ENCODE data around the gene KRT73.
A peak's percentile ranks its signal among the peaks of the same experiment; 100 is the strongest.
"Not testable (repeated sequence)": the region's sequence is repeated elsewhere in the genome, so short reads cannot be mapped to it uniquely, and the experiment has no call there.

The KRT73 gene

GRCh38 chr12:52600071-52600470, 18.3 kb downstream of the KRT73 start:
- no peak for DNase-seq (ENCODE audit: low spot score)

DNA sequence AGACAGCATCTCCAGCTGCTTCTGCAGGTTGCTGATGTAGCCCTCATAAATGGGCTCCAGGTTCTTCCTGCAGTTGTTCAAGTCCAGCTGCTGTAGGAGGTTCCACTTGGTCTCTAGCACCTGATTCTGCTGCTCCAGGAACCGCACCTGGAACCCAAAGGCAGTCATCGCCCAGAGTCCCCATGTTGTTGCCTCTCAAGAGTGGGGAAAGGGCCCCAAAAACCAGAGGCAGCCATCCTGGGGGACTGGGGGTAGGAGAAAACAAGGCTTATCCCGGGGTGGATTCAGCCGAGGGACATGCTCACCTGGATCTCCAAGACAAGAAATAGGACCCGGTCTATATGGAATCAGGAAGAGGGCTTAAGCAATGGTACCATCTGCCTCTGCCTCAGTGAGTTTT, 19.4 kb downstream of the KRT73 start:
- no peak for DNase-seq (ENCODE audit: low spot score)

DNA sequence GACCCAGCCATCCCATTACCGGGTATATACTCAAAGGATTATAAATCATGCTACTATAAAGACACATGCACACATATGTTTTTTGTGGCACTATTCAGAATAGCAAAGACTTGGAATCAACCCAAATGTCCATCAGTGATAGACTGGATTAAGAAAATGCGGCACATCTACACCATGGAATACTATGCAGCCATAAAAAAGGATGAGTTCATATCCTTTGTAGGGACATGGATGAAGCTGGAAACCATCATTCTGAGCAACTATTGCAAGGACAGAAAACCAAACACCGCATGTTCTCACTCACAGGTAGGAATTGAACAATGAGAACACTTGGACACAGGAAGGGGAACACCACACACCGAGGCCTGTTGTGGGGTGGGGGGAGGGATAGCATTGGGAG, 24.1 kb downstream of the KRT73 start:
- DNase-seq (ENCODE audit: low spot score) = not testable (repeated sequence)

- DNase-seq (ENCODE audit: low spot score) = no peak
These were observed 26.8 kb downstream of the KRT73 start for GRCh38 chr12:52591521-52591920.

DNA sequence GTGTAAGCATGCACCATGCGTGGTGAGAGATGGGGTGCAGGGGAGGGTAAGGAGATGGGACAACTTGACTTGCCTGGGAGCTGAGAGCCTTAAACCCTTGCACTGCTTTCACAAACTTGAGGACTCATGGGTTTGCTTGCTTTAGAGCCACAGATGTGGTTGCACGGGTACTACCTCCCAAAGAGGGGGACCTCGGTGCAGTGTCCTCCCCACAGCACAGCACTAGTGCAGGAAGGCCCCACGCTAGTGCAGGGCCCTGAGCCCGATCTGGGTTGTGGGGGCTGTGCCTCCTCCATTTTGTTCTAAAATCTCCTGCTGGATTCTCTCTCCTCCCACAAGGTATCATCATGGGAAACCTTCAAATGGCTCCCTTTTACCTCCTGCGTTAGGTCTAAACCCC, 28.3 kb downstream of the KRT73 start:
- DNase-seq (ENCODE audit: low spot score) = no peak

GRCh38 chr12:52587563-52587962, 30.8 kb downstream of the KRT73 start:
- DNase-seq (ENCODE audit: low spot score) = no peak

DNA sequence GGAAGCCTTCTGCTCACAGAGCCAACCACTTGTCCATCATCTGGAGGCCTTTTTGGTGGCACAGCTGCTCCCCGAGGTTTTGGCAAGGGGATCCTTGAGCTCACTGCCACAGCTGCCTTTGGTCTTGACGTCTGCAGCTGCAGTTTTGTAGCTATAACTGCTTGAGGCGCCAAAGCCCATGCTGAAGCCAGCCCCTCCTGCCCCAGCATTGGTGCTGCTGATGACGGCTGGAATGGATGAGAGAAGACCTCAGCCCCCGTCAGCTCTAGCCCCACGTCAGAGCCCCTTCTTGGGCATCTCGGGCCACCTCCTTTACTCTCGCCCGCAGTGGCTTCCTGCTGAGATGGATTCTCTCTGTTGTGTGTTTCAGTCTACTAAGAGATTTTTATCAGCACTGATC, 32.4 kb downstream of the KRT73 start:
- DNase-seq (ENCODE audit: low spot score) = no peak

DNA sequence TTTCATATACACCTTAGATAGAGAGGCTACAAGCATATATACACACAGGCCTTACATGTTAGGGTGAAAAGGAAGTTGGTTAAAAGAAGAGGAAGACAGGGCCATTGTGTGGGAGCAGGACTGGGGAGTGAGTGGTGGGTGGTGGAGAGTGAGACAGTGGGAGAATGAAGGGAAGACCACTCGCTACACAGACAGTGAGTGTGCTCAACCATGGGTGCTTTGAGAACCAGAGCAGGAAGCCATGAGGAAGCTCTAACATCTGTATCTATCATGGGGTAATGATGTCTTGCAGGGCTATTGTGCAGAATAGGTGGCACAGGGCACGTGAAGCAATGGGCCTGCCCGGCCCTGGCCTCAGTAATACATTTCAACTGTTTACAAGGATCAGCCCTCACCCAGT, 33.3 kb downstream of the KRT73 start:
- DNase-seq (ENCODE audit: low spot score) = no peak

GRCh38 chr12:52584156-52584682, 34.1 kb downstream of the KRT73 start:
- no peak for DNase-seq (ENCODE audit: low spot score)

GRCh38 chr12:52582971-52583456, 35.3 kb downstream of the KRT73 start:
- DNase-seq (ENCODE audit: low spot score) = peak; percentile 88

- DNase-seq (ENCODE audit: low spot score) = no peak
These were observed 35.9 kb downstream of the KRT73 start for GRCh38 chr12:52582486-52582885.

DNA sequence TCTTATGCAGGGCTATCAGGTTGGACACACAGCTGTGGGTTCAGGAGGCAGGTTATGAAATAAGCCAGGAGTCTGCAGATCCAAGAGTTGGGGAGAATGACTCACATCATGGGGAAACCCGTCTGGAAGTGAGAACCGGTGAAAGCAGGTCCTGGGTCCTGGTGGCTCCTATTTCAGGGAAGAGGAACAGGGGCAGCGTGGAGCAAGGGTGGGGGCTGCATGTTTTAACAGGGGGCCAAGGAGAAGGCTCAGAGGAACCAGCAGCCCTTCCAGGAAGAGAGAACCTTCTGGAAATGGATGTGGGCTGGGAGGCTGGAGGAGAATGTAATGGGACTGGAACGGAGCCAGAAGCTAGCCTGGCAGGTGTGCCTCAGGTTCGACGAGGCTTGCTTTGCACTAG, 36.9 kb downstream of the KRT73 start:
- peak; percentile 57 for DNase-seq (ENCODE audit: low spot score)

GRCh38 chr12:52581066-52581465, 37.3 kb downstream of the KRT73 start:
- DNase-seq (ENCODE audit: low spot score) = no peak

GRCh38 chr12:52580496-52580895, 37.9 kb downstream of the KRT73 start:
- no peak for DNase-seq (ENCODE audit: low spot score)

DNA sequence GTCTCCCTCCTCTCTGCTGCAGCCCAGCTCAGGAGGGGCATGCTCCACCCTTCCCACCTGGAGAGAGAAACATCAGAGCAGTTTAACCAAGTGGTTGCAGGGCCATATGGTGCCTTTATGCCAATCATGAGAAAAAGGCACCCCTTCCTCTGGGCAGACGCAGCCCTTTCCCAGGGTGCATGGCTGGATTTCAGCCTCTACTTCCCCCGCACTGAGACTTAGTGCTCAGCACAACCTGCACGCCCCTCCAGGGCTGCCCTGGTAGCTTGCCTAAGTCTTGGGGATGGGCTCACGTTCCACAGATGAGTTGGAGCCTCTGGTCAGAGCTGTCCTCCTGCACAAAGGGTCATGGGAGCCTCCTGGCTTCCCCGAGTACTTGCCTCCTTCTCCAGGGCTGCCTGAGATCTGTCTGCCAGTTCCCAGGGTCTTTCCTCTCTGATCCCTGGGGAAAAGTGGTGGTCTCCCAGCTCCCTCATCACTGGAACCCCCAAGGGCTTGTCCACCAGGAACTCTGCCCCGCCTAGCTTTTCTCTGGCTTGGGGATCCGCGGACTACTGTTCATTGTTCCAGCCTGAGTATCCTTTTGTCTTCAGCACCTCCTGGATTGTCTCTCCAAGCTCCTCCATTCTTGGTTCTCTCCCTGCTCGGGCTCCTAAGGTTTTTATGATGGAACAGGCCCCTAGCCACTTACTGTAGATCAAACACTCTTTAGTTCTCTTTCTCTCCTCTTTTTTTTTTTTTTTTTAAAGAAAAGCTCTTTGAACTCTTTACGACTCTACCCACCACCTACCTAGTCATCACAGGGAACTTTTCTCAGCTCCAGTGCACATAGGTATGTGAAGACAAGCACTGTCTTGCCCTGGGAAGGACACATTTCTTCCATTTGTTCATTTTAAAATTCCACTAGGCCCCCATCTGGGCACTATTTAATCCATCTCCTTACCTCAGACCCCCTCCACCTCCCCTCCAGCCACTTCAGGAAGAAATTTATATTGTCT, 38.6 kb downstream of the KRT73 start:
- DNase-seq (ENCODE audit: low spot score) = no peak

GRCh38 chr12:52578469-52578868, 39.9 kb downstream of the KRT73 start:
- no peak for DNase-seq (ENCODE audit: low spot score)

GRCh38 chr12:52577316-52577715, 41.0 kb downstream of the KRT73 start:
- no peak for DNase-seq (ENCODE audit: low spot score)

- no peak for DNase-seq (ENCODE audit: low spot score)
These were observed 42.4 kb downstream of the KRT73 start for GRCh38 chr12:52575948-52576347.

DNA sequence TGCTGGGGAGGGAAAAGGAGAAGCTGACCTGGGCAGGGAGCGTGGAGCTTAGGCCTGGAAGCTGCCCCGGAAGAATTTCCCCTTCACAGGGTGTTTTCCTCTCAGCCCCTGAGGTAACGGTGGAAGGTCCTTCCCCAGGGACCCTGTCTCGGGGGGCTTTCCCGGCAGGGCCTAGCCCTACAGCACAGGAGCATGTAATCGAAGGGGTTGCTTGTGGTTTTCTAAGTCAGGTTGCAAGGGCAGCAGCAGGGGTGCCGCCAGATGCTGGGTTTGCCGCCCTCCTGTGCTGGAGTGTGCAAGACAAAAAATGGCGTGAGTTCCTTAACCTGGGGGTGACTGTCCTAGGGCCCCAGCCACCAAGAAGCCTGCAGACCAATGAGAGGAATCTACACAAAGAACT, 43.1 kb downstream of the KRT73 start:
- no peak for DNase-seq (ENCODE audit: low spot score)

GRCh38 chr12:52573743-52574142, 44.6 kb downstream of the KRT73 start, which contains the start of gene KRT74:
Gene KRT74, minus strand, starts transcription at chr12:52573843. Its CDS starts 66 bp downstream, at chr12:52573777.
- DNase-seq (ENCODE audit: low spot score) = no peak

GRCh38 chr12:52573306-52573705, 45.1 kb downstream of the KRT73 start:
- no peak for DNase-seq (ENCODE audit: low spot score)

- DNase-seq (ENCODE audit: low spot score) = no peak
These were observed 47.8 kb downstream of the KRT73 start for GRCh38 chr12:52570511-52570910.

DNA sequence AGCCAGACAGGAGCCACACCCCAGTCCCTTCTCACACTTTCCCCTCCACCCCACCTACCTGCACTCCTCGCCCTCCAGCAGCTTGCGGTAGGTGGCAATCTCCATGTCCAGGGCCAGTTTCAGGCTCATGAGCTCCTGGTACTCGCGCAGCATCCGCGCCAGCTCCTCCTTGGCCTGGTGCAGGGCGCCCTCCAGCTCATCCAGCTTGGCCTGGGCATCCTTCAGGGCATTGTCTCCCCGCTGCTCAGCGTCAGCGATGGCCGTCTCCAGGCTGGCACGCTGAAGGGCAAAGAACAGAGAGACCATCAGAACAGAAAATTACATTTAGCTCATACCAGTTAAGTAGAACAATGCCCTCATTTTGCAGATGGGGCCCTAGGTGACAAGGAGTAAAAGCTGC, 50.2 kb downstream of the KRT73 start:
- no peak for DNase-seq (ENCODE audit: low spot score)

Data from AG20443 (cell line).